Measurements from ENCODE around the gene AGBL4. TPM values are rescaled to one million over a fixed set of nuclear protein-coding genes. Genes with fewer than 3 reads are reported as not detected.

Gene AGBL4
- total RNA-seq, 1 donor from 2014 or later: 0.39 TPM

DNA sequence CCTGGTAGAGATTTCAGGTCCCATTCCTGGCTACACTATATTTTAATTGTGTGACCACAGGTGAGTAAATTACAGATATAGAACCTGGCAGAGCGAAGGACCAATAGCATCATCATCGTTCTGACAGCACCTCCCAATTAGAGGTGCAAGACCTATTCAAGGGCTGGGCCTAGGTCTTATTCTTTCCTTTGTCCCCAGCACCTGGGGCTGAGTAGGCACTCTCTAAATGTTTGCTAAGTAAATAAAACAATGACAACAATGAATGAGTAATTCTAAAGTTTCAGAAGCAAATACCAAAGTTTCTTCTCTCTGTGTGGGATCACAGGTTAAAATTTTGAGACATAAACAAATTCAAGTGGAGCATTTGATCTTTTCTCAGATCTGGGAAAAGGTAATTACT lies 1279.7 kb downstream of the AGBL4 start:
- Mint-ChIP-seq H3K4me1 (ENCODE audit: unreplicated experiment) (no peaks in the 10 kb centered on the region), H3K4me3 (no peak overlapping the region), H3K27me3 (no peaks in the 10 kb centered on the region), H3K9me3 (no peaks in the 10 kb centered on the region), H3K27ac (no peak overlapping the region), H3K36me3 (peaks cover 25% of the 10 kb centered on the region)
- no peak for DNase-seq (ENCODE audit: extremely low spot score, unreplicated experiment)
- TF ChIP-seq, protein P1, sequence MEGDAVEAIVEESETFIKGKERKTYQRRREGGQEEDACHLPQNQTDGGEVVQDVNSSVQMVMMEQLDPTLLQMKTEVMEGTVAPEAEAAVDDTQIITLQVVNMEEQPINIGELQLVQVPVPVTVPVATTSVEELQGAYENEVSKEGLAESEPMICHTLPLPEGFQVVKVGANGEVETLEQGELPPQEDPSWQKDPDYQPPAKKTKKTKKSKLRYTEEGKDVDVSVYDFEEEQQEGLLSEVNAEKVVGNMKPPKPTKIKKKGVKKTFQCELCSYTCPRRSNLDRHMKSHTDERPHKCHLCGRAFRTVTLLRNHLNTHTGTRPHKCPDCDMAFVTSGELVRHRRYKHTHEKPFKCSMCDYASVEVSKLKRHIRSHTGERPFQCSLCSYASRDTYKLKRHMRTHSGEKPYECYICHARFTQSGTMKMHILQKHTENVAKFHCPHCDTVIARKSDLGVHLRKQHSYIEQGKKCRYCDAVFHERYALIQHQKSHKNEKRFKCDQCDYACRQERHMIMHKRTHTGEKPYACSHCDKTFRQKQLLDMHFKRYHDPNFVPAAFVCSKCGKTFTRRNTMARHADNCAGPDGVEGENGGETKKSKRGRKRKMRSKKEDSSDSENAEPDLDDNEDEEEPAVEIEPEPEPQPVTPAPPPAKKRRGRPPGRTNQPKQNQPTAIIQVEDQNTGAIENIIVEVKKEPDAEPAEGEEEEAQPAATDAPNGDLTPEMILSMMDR (conservative IDR thresholded peaks at IDR 0.05): no peak

DNA sequence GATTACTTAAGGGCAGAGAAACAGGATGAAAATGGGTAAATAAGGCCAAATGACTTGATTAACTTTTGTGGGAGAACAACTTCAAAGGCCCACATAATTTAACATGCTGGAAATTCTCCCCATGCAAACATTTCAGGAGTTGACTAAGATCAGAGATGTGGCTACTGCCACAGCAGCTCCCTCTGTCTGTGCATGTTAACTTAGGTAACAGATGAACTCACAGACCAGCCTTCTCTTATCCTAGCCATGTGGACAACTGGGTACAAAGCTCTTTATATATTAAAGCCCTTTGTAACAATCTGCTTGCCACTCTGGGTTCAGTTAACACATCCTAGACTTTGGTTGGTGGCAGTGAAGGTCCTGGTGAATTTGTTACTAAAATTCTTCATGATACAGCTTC lies 1280.3 kb downstream of the AGBL4 start:
- no peak for DNase-seq (ENCODE audit: extremely low spot score, unreplicated experiment)
- TF ChIP-seq, protein P1 (conservative IDR thresholded peaks at IDR 0.05): no peak
- Mint-ChIP-seq H3K27me3 (no peaks in the 10 kb centered on the region), H3K9me3 (no peaks in the 10 kb centered on the region), H3K36me3 (peaks cover 25% of the 10 kb centered on the region), H3K4me3 (no peak overlapping the region), H3K4me1 (ENCODE audit: unreplicated experiment) (no peaks in the 10 kb centered on the region), H3K27ac (no peak overlapping the region)

DNA sequence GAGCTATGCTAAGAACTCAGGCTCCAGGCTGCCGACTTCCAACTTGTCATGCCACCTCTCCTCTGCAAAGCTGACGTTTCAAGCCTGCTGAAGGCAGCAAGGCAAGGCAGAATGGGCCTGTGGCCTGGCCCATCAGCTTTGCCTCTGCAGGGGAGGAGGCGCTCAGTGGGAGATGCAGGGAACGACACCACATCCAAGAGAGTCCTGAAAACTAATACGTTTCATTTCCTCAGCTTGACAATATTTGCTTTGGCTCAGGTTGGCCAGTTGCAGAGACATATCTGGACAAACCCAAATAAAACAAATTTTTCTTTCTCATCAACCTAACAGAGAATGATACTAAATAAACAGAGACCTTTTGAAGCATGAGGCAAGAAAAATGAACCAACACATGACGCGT lies 1282.4 kb downstream of the AGBL4 start:
- H3K4me1 Mint-ChIP-seq (ENCODE audit: unreplicated experiment): no peaks in the 10 kb centered on the region
- no peak overlapping the region for H3K4me3 Mint-ChIP-seq
- no peak overlapping the region for H3K27ac Mint-ChIP-seq
- no peak for DNase-seq (ENCODE audit: extremely low spot score, unreplicated experiment)
- H3K27me3 Mint-ChIP-seq: no peaks in the 10 kb centered on the region
- H3K9me3 Mint-ChIP-seq: no peaks in the 10 kb centered on the region
- TF ChIP-seq, protein P1 (conservative IDR thresholded peaks at IDR 0.05): no peak
- peaks cover 20% of the 10 kb centered on the region for H3K36me3 Mint-ChIP-seq

DNA sequence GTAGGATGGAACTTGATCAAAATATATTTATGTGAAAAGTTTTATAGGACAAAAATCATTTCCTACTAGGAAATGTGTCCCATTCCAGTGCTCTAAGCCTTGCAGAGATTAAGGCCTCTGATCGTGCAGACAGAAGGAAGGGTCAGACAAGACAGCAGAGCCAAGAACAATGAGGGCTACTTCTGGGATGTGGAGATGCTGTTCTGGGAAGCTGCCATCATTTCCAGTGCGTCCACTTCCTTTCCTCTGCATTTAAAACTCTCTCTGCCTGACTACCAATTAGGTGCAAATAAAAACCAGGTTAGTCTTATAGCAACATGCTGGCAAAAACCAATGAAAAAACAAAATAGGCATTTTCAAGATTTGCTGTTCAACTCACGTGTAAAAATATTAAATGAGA lies 1283.1 kb downstream of the AGBL4 start:
- Mint-ChIP-seq H3K27me3 (no peaks in the 10 kb centered on the region), H3K4me1 (ENCODE audit: unreplicated experiment) (no peaks in the 10 kb centered on the region)

DNA sequence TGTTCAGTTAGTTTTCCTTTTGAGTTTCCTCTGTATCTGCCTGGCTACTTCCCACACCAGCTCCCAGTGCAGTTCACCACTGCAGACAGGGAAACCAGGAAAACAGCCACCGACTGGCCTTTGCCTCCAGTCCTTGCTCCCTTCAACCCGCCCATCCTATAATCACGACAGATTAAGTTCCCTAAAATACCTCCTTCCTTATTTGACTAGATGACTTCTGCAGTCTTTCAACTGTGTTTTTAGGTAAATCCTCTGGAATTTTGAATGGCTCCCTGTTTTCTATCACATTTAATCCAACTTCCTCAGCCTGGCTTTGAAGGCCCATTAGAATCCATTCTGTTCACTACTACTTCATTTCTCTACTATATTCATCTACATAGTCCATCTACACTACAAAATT lies 1284.7 kb downstream of the AGBL4 start:
- TF ChIP-seq, protein P1 (conservative IDR thresholded peaks at IDR 0.05): no peak
- no peaks in the 10 kb centered on the region for H3K9me3 Mint-ChIP-seq
- H3K27me3 Mint-ChIP-seq: no peaks in the 10 kb centered on the region
- H3K27ac Mint-ChIP-seq: no peak overlapping the region
- H3K4me1 Mint-ChIP-seq (ENCODE audit: unreplicated experiment): no peaks in the 10 kb centered on the region
- DNase-seq (ENCODE audit: extremely low spot score, unreplicated experiment): no peak
- peaks cover 24% of the 10 kb centered on the region for H3K36me3 Mint-ChIP-seq
- H3K4me3 Mint-ChIP-seq: no peak overlapping the region

More for the DNA sequence above, 1283.1 kb downstream of the AGBL4 start:
- TF ChIP-seq, protein P1 (conservative IDR thresholded peaks at IDR 0.05): no peak
- H3K36me3 Mint-ChIP-seq: peaks cover 17% of the 10 kb centered on the region
- H3K27ac Mint-ChIP-seq: no peak overlapping the region
- no peaks in the 10 kb centered on the region for H3K9me3 Mint-ChIP-seq
- no peak for DNase-seq (ENCODE audit: extremely low spot score, unreplicated experiment)
- no peak overlapping the region for H3K4me3 Mint-ChIP-seq

DNA sequence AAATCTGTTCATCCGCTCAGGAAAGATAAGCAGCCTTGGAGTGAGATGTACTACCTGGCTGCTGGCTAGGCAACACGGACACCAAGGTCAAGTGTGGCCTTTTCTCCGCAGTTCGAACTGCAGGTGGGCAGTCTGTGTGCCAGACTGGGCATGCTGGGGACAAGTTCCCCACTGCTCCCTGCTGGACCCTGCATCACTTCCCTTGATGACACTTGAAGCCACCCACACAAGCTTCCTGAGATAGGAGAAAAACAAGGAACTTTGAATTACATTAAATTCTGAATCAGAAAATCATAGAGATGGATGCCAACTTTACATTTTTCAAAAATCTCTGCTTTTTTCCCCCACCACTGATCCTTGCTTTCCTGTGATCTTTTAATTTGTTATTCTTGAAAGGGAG lies 1285.4 kb downstream of the AGBL4 start:
- H3K27me3 Mint-ChIP-seq: no peaks in the 10 kb centered on the region
- no peak for DNase-seq (ENCODE audit: extremely low spot score, unreplicated experiment)
- no peak overlapping the region for H3K4me3 Mint-ChIP-seq

More for the DNA sequence above, 1285.4 kb downstream of the AGBL4 start:
- no peaks in the 10 kb centered on the region for H3K9me3 Mint-ChIP-seq
- H3K27ac Mint-ChIP-seq: no peak overlapping the region
- peaks cover 24% of the 10 kb centered on the region for H3K36me3 Mint-ChIP-seq
- H3K4me1 Mint-ChIP-seq (ENCODE audit: unreplicated experiment): no peaks in the 10 kb centered on the region
- TF ChIP-seq, protein P1 (conservative IDR thresholded peaks at IDR 0.05): no peak
